ENCODE data around the gene SCTR.

SCTR gene

GRCh38 chr2:119468154-119468955, 55.9 kb downstream of the SCTR start:
- TF ChIP-seq CTCF (IDR thresholded peaks at IDR 0.05): no peak

- no peak for TF ChIP-seq CTCF (IDR thresholded peaks at IDR 0.05)
Observed at GRCh38 chr2:119466373-119466772, 57.9 kb downstream of the SCTR start.

- TF ChIP-seq CTCF (IDR thresholded peaks at IDR 0.05): no peak
Observed at GRCh38 chr2:119465687-119466086, 58.6 kb downstream of the SCTR start.

- no peak for TF ChIP-seq CTCF (IDR thresholded peaks at IDR 0.05)
Observed at GRCh38 chr2:119464981-119465380, 59.3 kb downstream of the SCTR start.

GRCh38 chr2:119463990-119464389, 60.3 kb downstream of the SCTR start:
- TF ChIP-seq CTCF (IDR thresholded peaks at IDR 0.05): no peak

GRCh38 chr2:119463136-119463535, 61.1 kb downstream of the SCTR start:
- TF ChIP-seq CTCF (IDR thresholded peaks at IDR 0.05): no peak

- TF ChIP-seq CTCF (IDR thresholded peaks at IDR 0.05): no peak
Observed at GRCh38 chr2:119462574-119462973, 61.7 kb downstream of the SCTR start.

- no peak for TF ChIP-seq CTCF (IDR thresholded peaks at IDR 0.05)
Observed at GRCh38 chr2:119461811-119462210, 62.5 kb downstream of the SCTR start.

Data from LNCAP (cell line).